Left kidney (tissue), 8 donors: ENCODE data around the gene SLC38A8. TPM values are rescaled to one million over a fixed set of nuclear protein-coding genes. Genes with fewer than 3 reads are reported as not detected.

Experiments used
- DNase-seq: peaks from one replicate; pipeline ENCODE4 v3.0.0-alpha.2; 2013
- long read RNA-seq, 8 donors: transcript quantifications; one replicate each; lab custom pipeline, GENCODE V29; 2026
- polyA plus RNA-seq: library from polyadenylated mRNA; unstranded; fragments of 120-200 nt; gene quantifications from one replicate; pipeline ENCODE4 v1.2.1, GENCODE V29; 2013; ENCODE audit not compliant: insufficient read length

The SLC38A8 gene
- not detected for polyA plus RNA-seq
- long read RNA-seq, donor 1, result 0 reads
- long read RNA-seq, donor 2, result 0 reads
- long read RNA-seq, donor 3, result 0 reads
- long read RNA-seq, donor 4, result 0 reads
- long read RNA-seq, donor 5, result 0 reads
- long read RNA-seq, donor 6, result 0 reads
- long read RNA-seq, donor 7, result 0 reads
- long read RNA-seq, donor 8, result 0 reads

DNA sequence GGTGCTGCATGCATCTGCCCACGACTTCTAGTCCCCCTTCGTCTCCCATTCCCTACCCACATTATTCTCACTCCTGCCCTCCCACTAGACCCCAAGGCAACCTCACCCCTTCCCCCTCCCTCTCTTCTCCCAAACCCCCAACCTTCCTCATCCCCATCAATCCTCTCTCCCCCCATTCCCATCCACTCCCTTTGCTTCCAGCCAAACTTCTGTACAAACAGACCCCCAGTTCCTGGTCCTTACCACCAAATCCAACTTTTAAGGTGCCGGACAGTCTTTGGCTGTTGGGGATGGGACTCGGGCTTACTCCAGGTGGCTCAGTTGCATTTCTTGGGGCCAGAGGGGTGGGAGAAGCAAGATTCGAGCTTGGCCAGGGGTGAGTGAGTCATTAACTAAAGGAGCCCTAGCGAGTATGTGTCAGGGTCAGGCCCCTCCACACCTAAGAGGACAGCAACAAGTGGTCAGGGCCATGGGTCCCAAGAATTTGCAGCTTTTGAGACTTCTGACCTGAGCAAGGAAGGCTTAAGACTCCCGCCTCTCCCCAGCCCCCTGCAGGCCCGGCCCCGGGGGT is at the start of gene SLC38A8:
SLC38A8 (minus strand) TSS at position 488 of the 571 bp plus-strand sequence. CDS start 638 bp downstream, outside the sequence.
- DNase-seq, result no peak

GRCh38 chr16:84091460-84091859 is 48.9 kb upstream of the SLC38A8 start:
- no peak for DNase-seq

DNA sequence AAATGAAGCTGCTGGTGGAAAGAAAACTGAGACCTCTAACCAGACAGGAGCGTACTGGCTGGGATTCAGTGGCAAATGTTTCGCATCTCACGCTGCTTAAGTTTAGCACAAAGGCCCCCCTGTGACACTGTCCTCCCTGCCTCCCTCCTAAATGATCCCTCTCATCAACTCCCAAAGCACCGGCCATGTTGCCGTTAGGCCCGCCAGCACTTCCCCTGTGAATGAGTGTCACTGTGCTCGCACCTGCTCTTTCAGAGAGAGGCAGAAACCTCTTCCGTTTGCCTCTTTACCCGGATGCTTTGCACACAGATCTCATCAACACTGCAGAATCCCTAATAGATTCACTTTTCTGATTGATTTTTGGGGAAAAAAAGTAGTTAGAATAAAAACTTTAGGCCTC is 47.6 kb upstream of the SLC38A8 start:
- no peak for DNase-seq

- no peak for DNase-seq
Measured at GRCh38 chr16:84088695-84089395, 46.2 kb upstream of the SLC38A8 start.

GRCh38 chr16:84087466-84088151 is 45.0 kb upstream of the SLC38A8 start:
- no peak for DNase-seq

DNA sequence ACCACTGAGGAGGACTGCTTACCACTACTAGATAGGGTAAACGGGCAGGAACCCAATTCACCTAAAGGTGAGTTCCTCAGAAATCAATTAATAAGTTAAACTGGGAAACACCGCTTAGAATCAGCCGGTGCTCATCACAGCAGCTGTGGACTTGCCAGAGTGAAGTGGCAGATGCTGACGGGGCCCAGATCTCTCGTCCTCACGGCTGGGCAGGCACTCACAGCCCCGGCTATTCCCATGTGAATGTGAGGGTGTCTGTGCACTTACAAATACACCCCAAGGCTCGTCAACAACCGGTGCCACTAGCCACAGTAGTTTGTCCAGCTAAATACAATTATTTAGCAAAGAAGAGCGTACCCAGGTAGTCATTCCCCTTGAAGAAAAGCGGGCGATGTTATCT is 44.4 kb upstream of the SLC38A8 start:
- DNase-seq, result no peak

DNA sequence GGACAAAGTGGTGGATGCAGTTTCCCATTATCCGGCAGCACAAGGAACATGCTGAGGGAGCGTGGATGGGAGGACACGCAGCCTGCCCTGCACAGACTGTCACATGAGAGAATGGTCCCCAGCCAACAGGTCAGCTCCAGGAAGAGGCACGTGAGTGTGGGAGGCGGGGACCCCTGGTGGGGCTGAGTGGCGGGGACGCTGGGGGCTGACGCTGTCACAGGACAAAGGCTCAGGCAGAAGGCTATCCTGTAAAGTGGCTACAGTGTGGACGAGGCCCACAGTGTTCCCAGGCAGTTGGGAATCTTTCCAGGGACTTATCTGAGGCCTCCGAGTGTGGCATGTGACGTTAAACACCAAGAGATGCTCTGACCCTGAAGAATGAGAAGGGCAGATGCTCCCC is 43.7 kb upstream of the SLC38A8 start:
- no peak for DNase-seq

- no peak for DNase-seq
Measured at GRCh38 chr16:84085773-84086172, 43.2 kb upstream of the SLC38A8 start.

DNA sequence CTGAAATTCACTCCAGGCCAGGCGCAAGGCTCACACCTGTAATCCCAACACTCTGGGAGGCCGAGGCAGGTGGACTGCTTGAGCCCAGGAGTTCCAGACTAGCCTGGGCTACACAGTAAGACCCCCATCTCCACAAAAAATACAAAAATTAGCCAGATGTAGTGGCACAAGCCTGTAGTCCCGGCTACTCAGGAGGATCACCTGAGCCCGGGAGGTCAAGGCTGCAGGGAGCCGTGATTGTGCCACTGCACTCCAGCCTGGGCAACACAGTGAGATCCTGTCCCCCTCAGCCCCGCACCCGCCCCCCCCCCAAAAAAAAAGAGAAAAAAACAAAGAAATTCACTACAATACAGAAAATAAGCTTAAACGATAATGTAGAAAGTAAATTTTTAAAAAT is 42.7 kb upstream of the SLC38A8 start:
- DNase-seq, result no peak

- DNase-seq, result peak; percentile 51
Measured at GRCh38 chr16:84084570-84085270, 42.1 kb upstream of the SLC38A8 start.

- no peak for DNase-seq
Measured at GRCh38 chr16:84082835-84083569, 40.4 kb upstream of the SLC38A8 start.

DNA sequence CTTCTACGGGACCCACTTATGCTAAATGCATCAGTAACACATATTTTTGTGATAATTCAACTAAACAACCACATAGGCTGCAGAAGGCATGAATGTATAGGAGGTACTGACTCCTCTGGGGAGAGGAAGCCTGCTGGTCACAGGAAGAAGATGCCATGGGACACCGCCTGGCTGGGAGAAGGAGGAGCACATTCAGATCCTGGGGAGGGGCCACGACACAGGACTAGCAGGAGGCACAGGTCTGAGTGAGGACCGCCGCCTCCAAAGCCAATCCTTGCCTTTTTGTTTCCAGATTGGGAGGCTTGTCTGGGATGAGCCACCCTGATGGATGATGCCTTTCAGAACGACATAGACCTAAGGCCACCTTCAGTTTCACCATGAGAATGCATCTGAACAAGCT is 39.5 kb upstream of the SLC38A8 start:
- no peak for DNase-seq

DNA sequence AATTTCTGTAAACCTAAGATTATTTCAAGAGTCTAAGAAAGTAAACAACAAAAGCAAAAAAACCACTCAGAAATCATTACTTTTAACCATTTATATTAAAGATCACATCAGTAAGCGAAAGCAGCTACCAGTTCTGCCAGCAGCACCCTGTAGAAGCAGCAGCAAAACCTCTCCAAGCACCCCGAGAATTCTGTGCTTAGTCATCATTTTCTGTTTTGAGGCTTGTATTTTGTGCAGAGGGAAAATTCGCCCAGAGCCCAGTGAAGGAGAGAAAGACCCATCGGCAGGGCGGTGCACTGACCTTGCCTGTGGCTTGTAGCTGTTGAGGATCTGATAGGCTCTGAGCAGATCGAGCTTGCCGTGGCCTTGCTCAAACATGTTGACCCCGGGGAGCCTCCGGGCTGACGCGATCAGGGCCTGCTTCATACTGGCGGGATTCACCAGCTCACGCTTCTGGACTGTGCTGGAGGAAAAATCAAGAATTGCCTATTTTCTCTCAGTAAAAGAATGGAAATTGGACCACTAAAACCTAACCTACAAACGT is 38.9 kb upstream of the SLC38A8 start:
- DNase-seq, result no peak

- no peak for DNase-seq
Measured at GRCh38 chr16:84080813-84081212, 38.2 kb upstream of the SLC38A8 start.

DNA sequence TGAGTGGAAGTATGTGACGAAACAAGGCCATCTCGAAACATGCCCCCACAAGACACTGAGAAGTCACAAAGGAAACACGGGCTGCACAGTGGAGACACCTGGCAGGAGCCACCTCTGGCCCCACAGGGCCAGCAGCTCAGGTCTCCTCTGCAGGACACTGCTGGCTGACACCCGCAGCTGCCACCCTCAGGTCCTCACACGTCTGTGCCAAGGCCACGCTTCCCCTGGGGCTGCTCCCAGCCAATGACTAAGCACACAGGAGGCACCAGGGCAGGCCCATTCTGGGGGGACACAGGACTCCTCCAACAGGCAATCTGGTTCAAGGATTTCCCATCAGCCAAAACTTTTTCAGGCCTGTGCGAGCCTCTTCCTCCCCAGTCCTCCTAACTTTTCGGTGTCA is 37.8 kb upstream of the SLC38A8 start:
- DNase-seq, result no peak

DNA sequence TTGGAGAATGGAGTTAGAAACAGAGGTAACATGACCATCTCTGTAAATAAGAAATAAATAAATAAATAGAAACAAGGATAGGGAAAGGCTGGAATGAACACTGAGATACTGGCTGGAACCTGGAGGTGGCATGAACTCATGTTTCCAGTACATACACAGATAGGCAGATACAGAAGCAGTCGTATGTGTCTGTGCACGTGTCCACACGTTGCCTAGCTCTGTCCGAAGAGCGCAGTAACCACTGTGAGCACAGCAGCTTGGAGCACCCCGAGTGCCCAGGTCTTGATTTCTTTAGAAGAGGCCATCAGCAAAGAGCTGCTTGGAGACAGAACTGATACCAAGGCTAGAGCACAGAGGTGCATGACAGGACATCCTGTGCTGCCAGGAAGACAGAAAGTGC is 37.1 kb upstream of the SLC38A8 start:
- DNase-seq, result no peak

DNA sequence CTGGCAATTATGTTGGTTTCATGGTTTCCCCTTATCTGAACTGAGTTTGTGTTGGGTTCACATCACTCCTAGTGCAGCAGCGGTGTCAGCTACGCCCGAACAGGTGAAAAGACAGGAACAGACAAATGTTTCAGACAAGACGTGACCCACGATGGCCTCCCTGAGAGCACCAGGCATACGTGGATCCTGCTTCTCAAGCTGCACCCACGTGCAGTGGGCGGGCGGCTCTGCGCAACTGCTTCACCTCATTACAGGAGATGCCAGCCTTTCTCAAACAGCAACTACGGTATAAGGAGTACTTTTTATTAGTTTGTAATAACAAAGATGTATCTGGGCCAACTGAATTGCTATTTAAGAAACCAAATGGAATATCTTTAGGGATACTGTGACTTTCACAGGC is 32.8 kb upstream of the SLC38A8 start:
- no peak for DNase-seq

DNA sequence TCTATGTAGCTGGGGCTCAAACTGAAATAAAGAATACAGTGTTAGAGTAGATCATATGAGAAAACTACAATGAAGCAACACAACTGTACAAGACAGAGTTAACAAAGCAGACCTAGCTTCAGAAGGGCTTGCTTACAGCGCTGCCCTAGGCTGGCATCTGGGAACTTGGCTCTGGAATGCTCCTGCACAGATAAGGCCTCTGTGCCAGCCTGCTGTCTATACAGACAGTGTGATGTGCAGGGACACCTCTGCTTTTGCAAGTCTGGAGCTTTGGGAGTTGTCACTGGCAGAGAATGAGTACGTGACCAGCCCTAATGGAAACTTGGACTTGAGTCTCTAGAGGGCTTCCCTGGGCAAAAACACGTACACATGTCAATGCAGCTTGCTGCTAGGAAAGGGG is 32.1 kb upstream of the SLC38A8 start:
- no peak for DNase-seq

DNA sequence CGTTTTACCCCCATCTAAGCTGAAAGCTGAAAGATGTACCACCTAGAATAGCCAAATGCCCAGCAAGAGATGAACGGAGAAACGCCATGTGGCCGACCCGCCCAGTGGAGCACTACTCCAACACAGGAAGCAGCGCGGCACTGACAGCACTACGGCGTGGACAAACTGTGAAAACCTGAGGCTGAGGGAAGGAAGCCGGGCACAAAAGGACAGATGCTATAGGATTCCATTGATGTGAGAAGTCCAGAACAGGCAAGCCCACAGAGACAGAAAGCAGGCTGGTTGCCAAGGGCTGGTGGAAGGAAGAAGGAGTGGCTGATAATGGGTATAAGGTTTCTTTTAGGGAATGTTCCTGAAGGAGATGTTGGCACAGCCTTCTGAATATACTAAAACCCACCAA is 29.4 kb upstream of the SLC38A8 start:
- DNase-seq, result no peak

- no peak for DNase-seq
Measured at GRCh38 chr16:84071121-84071520, 28.5 kb upstream of the SLC38A8 start.

DNA sequence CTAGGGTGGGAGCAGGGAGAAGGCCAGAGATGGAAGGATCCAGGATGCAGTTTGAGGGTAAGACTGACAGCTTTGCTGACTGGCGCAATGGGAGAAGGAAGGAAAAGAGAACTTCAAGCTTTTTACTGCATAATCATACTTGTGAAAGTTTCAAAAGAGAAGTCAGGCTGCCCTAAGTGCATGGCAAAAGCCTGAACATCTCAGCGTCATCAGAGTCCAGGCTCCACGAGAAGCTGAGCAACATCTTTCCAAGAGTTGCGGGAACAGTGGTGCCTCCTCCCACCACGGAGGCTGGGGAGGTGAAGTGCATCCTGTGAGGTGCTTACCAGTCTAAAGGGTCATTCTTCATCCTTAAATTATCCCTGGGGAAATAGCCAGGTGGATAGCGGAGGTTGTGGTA is 26.9 kb upstream of the SLC38A8 start:
- DNase-seq, result no peak
